ENCODE measurements around the gene AFAP1.

DNA sequence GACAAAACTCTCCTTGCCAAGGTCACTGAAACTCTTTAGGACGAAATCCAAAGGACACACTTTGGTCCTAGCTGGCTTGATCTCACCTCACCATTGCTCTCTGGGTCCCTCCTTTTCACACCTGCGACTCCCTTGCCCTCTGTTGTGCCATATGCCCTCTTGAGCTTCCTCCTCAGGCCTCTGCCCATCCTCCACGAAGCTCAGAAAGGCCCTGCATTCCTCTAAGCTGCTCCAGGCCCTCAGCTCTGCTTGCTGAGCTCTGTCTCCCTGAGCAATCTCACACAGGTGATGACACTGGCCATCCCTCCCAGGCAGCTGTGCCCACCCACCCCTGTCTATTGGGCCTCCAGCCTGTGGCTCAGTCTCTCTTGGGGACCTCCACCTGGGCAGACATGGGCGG lies 10.1 kb upstream of the AFAP1 start:
- TF ChIP-seq CTCF (IDR thresholded peaks at IDR 0.05) (no peak), EZH2 (IDR thresholded peaks at IDR 0.05) (no peak)

Measured in neural progenitor cell (in vitro differentiated cells).